ENCODE measurements around the gene SLC44A1.

Gene SLC44A1

DNA sequence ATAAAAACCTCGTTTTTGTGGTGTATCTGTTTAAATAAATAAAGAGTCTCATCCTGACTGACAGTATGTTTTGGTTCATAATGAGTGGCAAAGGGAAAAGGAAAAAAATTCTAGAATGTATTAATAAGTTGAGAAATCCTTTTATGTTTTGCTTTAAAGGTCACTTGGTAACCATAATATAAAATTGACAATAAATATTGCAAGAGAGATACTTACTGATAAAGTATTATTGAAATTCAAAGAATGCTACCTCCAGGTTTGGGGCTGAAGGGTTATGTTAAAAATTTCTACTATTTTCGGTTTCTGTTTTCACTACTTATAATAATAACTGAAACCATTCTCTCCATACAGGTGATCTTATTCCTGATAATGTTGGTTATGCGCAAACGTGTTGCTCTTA, 118.0 kb downstream of the SLC44A1 start:
- Histone ChIP-seq H3K4me1 (ENCODE audit: control insufficient read depth, insufficient read depth, low read length) (no peaks in the 10 kb centered on the region), H3K27me3 (replicated peaks; ENCODE audit: control insufficient read depth, insufficient read depth, low read length) (no peaks in the 10 kb centered on the region), H3K9me3 (ENCODE audit: control insufficient read depth, low read length) (no peaks in the 10 kb centered on the region), H3K9ac (ENCODE audit: low read length) (no peak overlapping the region), H3K36me3 (ENCODE audit: control insufficient read depth, insufficient read depth, low read length, severe bottlenecking) (peaks cover 97% of the 10 kb centered on the region), H3K4me3 (ENCODE audit: low read length) (no peak overlapping the region)
- DNase-seq (ENCODE audit: low read depth), result no peak

DNA sequence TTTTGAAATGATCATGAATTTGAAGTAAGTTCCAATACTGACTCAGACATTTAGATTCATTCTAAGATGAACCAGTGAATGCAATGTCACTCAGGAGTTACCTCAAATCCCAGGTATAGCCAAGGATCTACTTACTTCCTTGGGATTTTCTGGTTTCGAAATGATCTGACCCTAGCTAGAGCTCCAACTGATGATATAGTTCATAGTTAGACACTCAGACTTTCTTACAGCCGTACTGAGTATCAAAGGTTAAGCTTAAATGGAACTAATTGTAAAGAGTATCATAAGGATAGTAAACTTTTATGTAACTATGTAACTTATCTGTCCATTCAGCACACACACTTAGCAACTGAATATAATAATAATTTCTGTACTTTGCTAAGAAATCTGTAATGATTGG, 119.4 kb downstream of the SLC44A1 start:
- no peak overlapping the region for H3K9ac ChIP-seq (ENCODE audit: low read length)
- no peaks in the 10 kb centered on the region for H3K9me3 ChIP-seq (ENCODE audit: control insufficient read depth, low read length)
- no peak for DNase-seq (ENCODE audit: low read depth)
- peaks cover 95% of the 10 kb centered on the region for H3K36me3 ChIP-seq (ENCODE audit: control insufficient read depth, insufficient read depth, low read length, severe bottlenecking)
- H3K4me3 ChIP-seq (ENCODE audit: low read length), result no peak overlapping the region
- H3K4me1 ChIP-seq (ENCODE audit: control insufficient read depth, insufficient read depth, low read length), result no peaks in the 10 kb centered on the region
- no peaks in the 10 kb centered on the region for H3K27me3 ChIP-seq (replicated peaks; ENCODE audit: control insufficient read depth, insufficient read depth, low read length)

GRCh38 chr9:105369911-105370310, 125.5 kb downstream of the SLC44A1 start:
- Histone ChIP-seq H3K9me3 (ENCODE audit: control insufficient read depth, low read length) (no peaks in the 10 kb centered on the region), H3K27me3 (replicated peaks; ENCODE audit: control insufficient read depth, insufficient read depth, low read length) (no peaks in the 10 kb centered on the region), H3K4me1 (ENCODE audit: control insufficient read depth, insufficient read depth, low read length) (no peaks in the 10 kb centered on the region), H3K4me3 (ENCODE audit: low read length) (no peak overlapping the region), H3K36me3 (ENCODE audit: control insufficient read depth, insufficient read depth, low read length, severe bottlenecking) (peaks cover 85% of the 10 kb centered on the region), H3K9ac (ENCODE audit: low read length) (no peak overlapping the region)
- DNase-seq (ENCODE audit: low read depth), result no peak

DNA sequence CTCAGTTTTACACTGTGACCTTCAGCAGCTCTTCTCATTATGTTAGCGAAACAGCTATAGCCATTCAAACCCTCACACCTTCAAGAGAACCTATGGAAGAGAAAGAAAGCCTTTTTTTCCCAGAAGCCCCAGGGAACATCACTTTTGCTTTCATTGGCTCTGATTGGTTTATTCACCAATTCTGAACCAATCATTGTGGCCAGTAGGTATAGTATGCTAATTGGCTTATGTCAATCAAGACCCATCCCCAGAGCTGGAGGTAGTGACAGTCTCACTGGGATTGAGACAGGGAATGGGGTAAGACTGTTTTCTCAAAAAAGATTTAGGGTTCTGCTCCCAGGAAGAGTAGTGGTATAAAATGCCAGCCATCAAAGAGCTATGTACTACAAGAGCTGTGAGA, 129.3 kb downstream of the SLC44A1 start:
- H3K9ac ChIP-seq (ENCODE audit: low read length), result no peak overlapping the region
- peaks cover 71% of the 10 kb centered on the region for H3K36me3 ChIP-seq (ENCODE audit: control insufficient read depth, insufficient read depth, low read length, severe bottlenecking)
- DNase-seq (ENCODE audit: low read depth), result no peak
- no peaks in the 10 kb centered on the region for H3K4me1 ChIP-seq (ENCODE audit: control insufficient read depth, insufficient read depth, low read length)
- H3K4me3 ChIP-seq (ENCODE audit: low read length), result no peak overlapping the region
- no peaks in the 10 kb centered on the region for H3K27me3 ChIP-seq (replicated peaks; ENCODE audit: control insufficient read depth, insufficient read depth, low read length)
- H3K9me3 ChIP-seq (ENCODE audit: control insufficient read depth, low read length), result no peaks in the 10 kb centered on the region

DNA sequence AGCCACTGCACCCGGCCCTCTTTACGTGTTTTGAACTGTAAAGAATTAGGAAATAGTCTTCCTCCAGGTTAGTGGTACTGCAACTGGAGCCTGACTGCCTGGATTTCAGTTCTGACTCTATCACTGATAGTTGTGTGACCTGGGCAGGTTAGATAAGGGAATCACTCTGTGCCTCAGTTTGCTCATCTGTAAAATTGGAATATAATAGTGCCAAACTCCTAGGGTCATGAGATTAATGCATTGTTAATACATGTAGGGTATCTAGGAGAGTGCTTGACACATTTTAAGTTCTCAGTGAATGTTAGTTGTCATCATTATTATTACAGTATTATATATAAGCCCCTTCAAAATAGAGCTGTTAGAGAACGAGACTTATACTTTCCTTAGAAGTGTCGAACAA, 130.9 kb downstream of the SLC44A1 start:
- H3K9ac ChIP-seq (ENCODE audit: low read length), result no peak overlapping the region
- H3K4me1 ChIP-seq (ENCODE audit: control insufficient read depth, insufficient read depth, low read length), result no peaks in the 10 kb centered on the region
- H3K36me3 ChIP-seq (ENCODE audit: control insufficient read depth, insufficient read depth, low read length, severe bottlenecking), result peaks cover 70% of the 10 kb centered on the region
- no peak for DNase-seq (ENCODE audit: low read depth)
- no peaks in the 10 kb centered on the region for H3K27me3 ChIP-seq (replicated peaks; ENCODE audit: control insufficient read depth, insufficient read depth, low read length)
- H3K9me3 ChIP-seq (ENCODE audit: control insufficient read depth, low read length), result no peaks in the 10 kb centered on the region
- H3K4me3 ChIP-seq (ENCODE audit: low read length), result no peak overlapping the region

- Histone ChIP-seq H3K36me3 (ENCODE audit: control insufficient read depth, insufficient read depth, low read length, severe bottlenecking) (peaks cover 65% of the 10 kb centered on the region), H3K4me1 (ENCODE audit: control insufficient read depth, insufficient read depth, low read length) (no peaks in the 10 kb centered on the region), H3K9me3 (ENCODE audit: control insufficient read depth, low read length) (no peaks in the 10 kb centered on the region), H3K27me3 (replicated peaks; ENCODE audit: control insufficient read depth, insufficient read depth, low read length) (no peaks in the 10 kb centered on the region), H3K4me3 (ENCODE audit: low read length) (no peak overlapping the region), H3K9ac (ENCODE audit: low read length) (no peak overlapping the region)
- DNase-seq (ENCODE audit: low read depth), result no peak
Measured at GRCh38 chr9:105376893-105377292, 132.4 kb downstream of the SLC44A1 start.

DNA sequence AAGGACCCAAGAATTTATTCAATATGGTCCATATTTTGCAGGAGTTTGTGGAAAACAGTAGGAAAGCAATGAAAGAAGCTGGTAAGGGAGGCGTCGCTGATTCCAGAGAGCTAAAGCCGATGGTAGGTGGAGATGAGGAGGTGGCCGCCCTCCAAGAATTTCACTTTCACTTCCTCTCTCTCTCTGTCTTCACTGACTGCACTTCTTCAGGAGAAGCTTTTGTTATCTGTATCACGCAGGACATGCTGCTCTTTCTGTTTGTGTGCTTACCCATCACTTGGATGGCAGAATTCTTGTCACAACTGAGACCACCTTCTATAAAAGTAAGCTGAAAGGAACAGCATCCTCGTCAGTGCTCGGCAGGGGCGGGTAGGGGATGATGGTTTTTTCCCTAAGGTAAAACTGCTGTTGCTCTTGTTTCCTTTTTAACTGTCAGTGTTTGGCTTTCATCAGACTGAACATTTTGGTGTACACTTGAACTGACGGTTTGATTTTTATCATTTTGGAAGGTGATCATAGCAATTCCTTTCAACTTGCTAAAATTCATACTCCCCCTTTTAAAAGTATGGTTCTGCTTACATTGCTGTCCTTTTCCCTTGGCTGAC, 141.0 kb downstream of the SLC44A1 start:
- no peaks in the 10 kb centered on the region for H3K9me3 ChIP-seq (ENCODE audit: control insufficient read depth, low read length)
- H3K4me3 ChIP-seq (ENCODE audit: low read length), result peak overlapping the region; percentile 64
- no peaks in the 10 kb centered on the region for H3K27me3 ChIP-seq (replicated peaks; ENCODE audit: control insufficient read depth, insufficient read depth, low read length)
- peaks cover 70% of the 10 kb centered on the region for H3K36me3 ChIP-seq (ENCODE audit: control insufficient read depth, insufficient read depth, low read length, severe bottlenecking)
- no peak for DNase-seq (ENCODE audit: low read depth)
- peak overlapping the region; percentile 45 for H3K9ac ChIP-seq (ENCODE audit: low read length)
- peaks cover 6% of the 10 kb centered on the region for H3K4me1 ChIP-seq (ENCODE audit: control insufficient read depth, insufficient read depth, low read length)

DNA sequence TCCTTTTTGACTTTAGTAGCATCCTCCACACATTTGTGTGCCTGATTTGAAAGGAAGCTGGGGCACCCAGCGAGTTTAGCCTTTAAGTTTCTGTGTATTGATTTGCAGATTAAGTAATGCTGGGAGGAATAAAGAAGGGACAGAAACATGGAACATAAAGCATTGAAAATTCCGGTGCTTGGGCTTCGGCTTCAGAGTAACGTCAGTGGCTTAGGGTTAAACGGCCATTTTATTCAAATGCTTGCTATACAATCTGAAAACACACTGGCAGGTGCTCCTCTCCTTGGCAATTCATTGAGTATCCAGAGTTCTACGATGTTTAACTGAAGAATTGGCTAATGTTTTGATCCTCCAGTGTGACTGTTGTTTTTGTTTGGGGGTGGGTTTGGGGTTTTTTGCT, 145.3 kb downstream of the SLC44A1 start:
- Histone ChIP-seq H3K27me3 (replicated peaks; ENCODE audit: control insufficient read depth, insufficient read depth, low read length) (no peaks in the 10 kb centered on the region), H3K36me3 (ENCODE audit: control insufficient read depth, insufficient read depth, low read length, severe bottlenecking) (peaks cover 51% of the 10 kb centered on the region), H3K9ac (ENCODE audit: low read length) (no peak overlapping the region), H3K4me3 (ENCODE audit: low read length) (no peak overlapping the region), H3K4me1 (ENCODE audit: control insufficient read depth, insufficient read depth, low read length) (peaks cover 3% of the 10 kb centered on the region), H3K9me3 (ENCODE audit: control insufficient read depth, low read length) (no peaks in the 10 kb centered on the region)
- no peak for DNase-seq (ENCODE audit: low read depth)

DNA sequence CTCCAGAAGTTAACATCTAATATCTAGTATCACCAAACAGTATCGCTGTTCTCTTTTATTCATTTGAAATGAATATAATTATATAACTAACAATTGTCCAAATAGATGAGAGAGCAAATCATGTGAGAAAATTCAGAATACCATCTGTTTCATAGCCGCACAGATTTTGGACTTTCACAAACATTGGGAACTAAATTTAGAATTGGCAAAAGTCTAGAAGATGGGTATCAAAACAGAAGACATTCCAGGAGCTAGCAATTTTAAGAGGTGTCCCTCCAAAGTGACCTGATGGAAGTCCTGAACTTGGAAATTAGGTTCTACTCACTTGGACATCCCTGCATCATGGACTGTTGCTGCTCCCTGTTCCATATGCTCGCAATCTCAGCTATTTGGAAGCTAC, 146.4 kb downstream of the SLC44A1 start:
- Histone ChIP-seq H3K4me1 (ENCODE audit: control insufficient read depth, insufficient read depth, low read length) (no peaks in the 10 kb centered on the region), H3K27me3 (replicated peaks; ENCODE audit: control insufficient read depth, insufficient read depth, low read length) (no peaks in the 10 kb centered on the region), H3K9ac (ENCODE audit: low read length) (no peak overlapping the region), H3K9me3 (ENCODE audit: control insufficient read depth, low read length) (no peaks in the 10 kb centered on the region), H3K36me3 (ENCODE audit: control insufficient read depth, insufficient read depth, low read length, severe bottlenecking) (peaks cover 41% of the 10 kb centered on the region), H3K4me3 (ENCODE audit: low read length) (no peak overlapping the region)
- DNase-seq (ENCODE audit: low read depth), result no peak

GRCh38 chr9:105391288-105391687, 146.8 kb downstream of the SLC44A1 start:
- H3K36me3 ChIP-seq (ENCODE audit: control insufficient read depth, insufficient read depth, low read length, severe bottlenecking), result peaks cover 37% of the 10 kb centered on the region
- no peak overlapping the region for H3K4me3 ChIP-seq (ENCODE audit: low read length)
- H3K27me3 ChIP-seq (replicated peaks; ENCODE audit: control insufficient read depth, insufficient read depth, low read length), result no peaks in the 10 kb centered on the region
- no peaks in the 10 kb centered on the region for H3K9me3 ChIP-seq (ENCODE audit: control insufficient read depth, low read length)
- no peak overlapping the region for H3K9ac ChIP-seq (ENCODE audit: low read length)
- no peaks in the 10 kb centered on the region for H3K4me1 ChIP-seq (ENCODE audit: control insufficient read depth, insufficient read depth, low read length)
- no peak for DNase-seq (ENCODE audit: low read depth)

DNA sequence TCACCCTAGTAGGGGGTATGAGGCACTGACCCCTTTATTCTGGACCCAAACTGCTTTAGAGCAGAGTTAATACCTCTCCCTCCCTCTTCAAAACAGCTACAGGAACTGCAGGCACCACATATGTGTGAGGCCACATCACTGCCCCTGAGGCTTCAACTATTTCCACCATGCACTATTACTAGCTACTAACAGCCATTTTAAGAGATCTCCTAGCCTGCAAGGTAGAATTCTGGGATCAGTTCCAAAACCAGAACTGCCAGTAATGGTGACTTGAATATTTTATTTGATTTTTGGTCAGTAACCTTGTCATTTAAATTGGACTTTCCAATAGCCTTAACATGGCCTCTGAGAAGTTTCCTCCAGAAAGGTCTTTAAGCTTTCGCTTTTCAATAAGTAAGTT, 148.1 kb downstream of the SLC44A1 start:
- H3K9ac ChIP-seq (ENCODE audit: low read length), result no peak overlapping the region
- no peak for DNase-seq (ENCODE audit: low read depth)
- H3K4me3 ChIP-seq (ENCODE audit: low read length), result no peak overlapping the region
- H3K9me3 ChIP-seq (ENCODE audit: control insufficient read depth, low read length), result no peaks in the 10 kb centered on the region
- peaks cover 32% of the 10 kb centered on the region for H3K36me3 ChIP-seq (ENCODE audit: control insufficient read depth, insufficient read depth, low read length, severe bottlenecking)
- no peaks in the 10 kb centered on the region for H3K27me3 ChIP-seq (replicated peaks; ENCODE audit: control insufficient read depth, insufficient read depth, low read length)
- H3K4me1 ChIP-seq (ENCODE audit: control insufficient read depth, insufficient read depth, low read length), result peaks cover 4% of the 10 kb centered on the region

Data from adipocyte (in vitro differentiated cells).